Lower leg skin (tissue), 4 donors: ENCODE measurements around the gene PCCA. TPM values are rescaled to one million over a fixed set of nuclear protein-coding genes. Genes with fewer than 3 reads are reported as not detected.
"Not testable (repeated sequence)": the region's sequence is repeated elsewhere in the genome, so short reads cannot be mapped to it uniquely, and the experiment has no call there.

Experiments
- DNase-seq, 2 donors: peaks; one replicate each; pipeline ENCODE4 v3.0.0-alpha.2; 2019; ENCODE audit warnings: low spot score in 2 of 2
- H3K4me3 ChIP-seq: fragments of 200-600 bp; sonication (generic); 2 replicates; pipeline ENCODE4 v1.5.1; 2017; ENCODE audit warnings: mild to moderate bottlenecking, low read depth; ENCODE audit not compliant: poor library complexity, severe bottlenecking
- CTCF ChIP-seq, 3 donors: fragments of 450-650 bp; IDR thresholded peaks; one replicate each; pipeline ENCODE4 v1.5.1; 2016; ENCODE audit warnings: antibody characterized with exemption in 3 of 3, mild to moderate bottlenecking in 3 of 3, moderate library complexity in 2 of 3
- POLR2A ChIP-seq, 2 donors: fragments of 450-650 bp; IDR thresholded peaks; one replicate each; pipeline ENCODE4 v1.6.1; 2016 to 2017; ENCODE audit warnings: antibody characterized with exemption in 2 of 2, mild to moderate bottlenecking in 1 of 2, moderate library complexity in 1 of 2
- WGBS, 2 donors: methylation state at CpG; one replicate each; pipeline ENCODE4 v1.1.5; 2018; 5-methylcytosine and 5-hydroxymethylcytosine counted together
- intact Hi-C: fragments of 100-400 bp; cut with DNase I; formaldehyde crosslinking; loops from one replicate; pipeline ENCODE4 v1.15.0; 2023; ENCODE audit warnings: low total_unique reads
- total RNA-seq, 4 donors: library from RNA; depleted of rRNA; stranded (reverse); fragments of >200 nt; gene quantifications; one replicate each; pipeline ENCODE4 v1.1.0, GENCODE V29; 2016

Gene PCCA
- total RNA-seq, 4 donors from 2014 or later, result 24.3 to 34.2 (median 26.2) TPM

DNA sequence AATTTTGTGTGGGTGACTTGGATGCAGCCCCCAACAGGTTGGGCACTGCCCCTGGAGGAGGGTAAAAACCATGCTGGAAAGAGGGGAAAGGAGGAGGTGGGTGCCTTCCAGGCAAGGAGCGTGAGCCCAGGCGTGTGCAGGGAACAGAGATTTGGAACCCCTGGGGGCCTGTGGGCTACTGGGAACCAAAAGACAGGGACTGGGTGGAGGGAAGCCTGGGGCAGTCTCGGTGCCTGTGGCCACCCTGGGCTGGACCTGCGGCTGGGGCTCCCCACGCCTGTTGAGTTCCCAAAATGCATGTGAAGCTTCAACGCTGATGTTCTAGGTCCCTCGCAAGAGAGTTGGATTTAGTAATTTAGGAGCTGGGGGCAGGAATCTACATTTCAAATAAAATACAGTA, 474.9 kb downstream of the PCCA start:
- 90 to 93% methylated on average over 7 of the region's 7 CpGs for WGBS, 2 donors
- DNase-seq, result no peak
- H3K4me3 ChIP-seq, result no peak overlapping the region
- no peak for TF ChIP-seq CTCF (IDR thresholded peaks at IDR 0.05)
- TF ChIP-seq POLR2A (IDR thresholded peaks at IDR 0.05), result no peak
- intact Hi-C loops, result no loop called here

DNA sequence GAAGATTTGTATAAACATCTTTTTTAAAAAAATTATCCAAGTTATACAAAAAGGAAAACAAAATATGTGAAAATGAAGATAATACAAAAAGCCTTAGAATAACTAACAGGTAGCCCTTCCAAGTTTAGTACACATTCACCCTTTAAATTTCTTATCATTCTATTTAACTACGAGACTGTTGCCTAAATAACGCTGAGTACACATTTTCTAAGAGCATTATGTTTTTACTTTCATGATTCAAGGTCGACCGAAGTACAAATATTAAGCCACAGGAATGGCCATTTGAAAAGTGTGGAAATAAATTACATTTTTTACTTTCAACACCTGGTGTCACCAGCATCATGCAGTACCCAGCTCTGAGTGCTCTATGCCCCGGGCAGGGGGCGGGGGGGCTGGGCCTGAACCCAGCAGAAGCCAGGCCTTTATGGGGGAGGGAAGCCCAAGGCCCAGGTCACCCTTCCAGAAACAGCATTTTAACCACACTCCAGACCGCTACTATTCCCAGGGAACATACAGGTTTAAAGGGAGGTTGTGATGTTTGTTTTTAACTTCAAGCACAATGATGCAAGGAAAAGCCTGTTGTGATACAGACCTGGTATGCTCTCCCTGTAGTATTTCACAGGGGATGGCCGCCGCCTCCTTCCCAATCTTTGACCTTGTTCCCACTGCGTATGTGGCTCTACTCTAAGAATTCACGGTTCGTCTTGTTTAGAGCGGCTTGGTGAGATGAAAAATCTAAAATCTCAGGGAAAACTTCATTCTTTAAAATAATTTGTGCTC, 475.7 kb downstream of the PCCA start:
- 91 to 92% methylated on average over 13 of the region's 13 CpGs for WGBS, 2 donors
- intact Hi-C loops, result no loop called here
- DNase-seq, result no peak
- no peak for TF ChIP-seq CTCF (IDR thresholded peaks at IDR 0.05)
- TF ChIP-seq POLR2A (IDR thresholded peaks at IDR 0.05), result no peak
- no peak overlapping the region for H3K4me3 ChIP-seq

- intact Hi-C loops, result no loop called here
- 70 to 76% methylated on average over 8 of the region's 8 CpGs for WGBS, 2 donors
- TF ChIP-seq POLR2A (IDR thresholded peaks at IDR 0.05) (no peak), CTCF (IDR thresholded peaks at IDR 0.05) (no peak)
- H3K4me3 ChIP-seq, result no peak overlapping the region
- DNase-seq, result no peak
Observed at GRCh38 chr13:100565286-100565685, 476.4 kb downstream of the PCCA start.

DNA sequence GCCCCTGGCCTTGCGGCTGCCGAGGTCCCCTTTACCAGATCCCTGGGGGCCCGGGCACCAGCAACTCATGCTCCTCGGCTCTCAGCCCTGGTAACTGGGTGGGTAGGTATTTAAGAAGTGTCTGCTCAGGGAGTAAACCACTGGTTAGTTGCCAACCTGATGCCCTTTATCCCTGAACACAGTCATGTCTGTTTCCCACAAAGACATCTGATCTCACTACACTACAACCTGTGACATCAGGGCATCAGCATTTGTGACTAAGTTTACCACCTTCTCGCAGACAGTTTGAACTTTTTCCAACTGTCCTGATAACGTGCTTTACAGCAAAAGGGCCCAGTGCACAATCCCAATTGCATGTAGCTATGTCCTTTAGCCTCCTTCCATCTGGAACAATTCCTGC, 477.6 kb downstream of the PCCA start:
- intact Hi-C loops, result no loop called here
- 86 to 92% methylated on average over 6 of the region's 6 CpGs for WGBS, 2 donors
- DNase-seq, result no peak
- TF ChIP-seq POLR2A (IDR thresholded peaks at IDR 0.05) (no peak), CTCF (IDR thresholded peaks at IDR 0.05) (no peak)
- H3K4me3 ChIP-seq, result no peak overlapping the region

DNA sequence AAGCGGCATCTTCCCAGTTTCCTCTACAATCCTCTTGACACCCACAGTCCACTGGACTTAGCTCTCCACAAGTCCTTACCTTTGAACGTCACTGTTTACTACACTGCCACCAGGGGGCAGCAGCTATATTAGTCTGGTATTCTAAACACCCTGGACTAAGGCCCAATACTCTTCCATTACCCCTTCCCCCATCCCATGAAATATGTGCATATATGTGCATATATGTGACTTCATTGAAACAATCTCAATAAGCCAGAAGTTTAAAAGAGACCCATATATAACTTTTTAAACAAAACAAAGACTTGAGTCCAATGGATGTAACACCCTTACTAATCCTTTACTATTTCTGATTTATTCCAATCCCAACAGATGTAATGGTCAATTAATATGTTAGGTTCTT, 484.2 kb downstream of the PCCA start:
- intact Hi-C loops, result loop anchor here (10.0 kb wide), 1 partner anchor 552 kb away; no protein-coding TSS in a partner anchor
- no peak overlapping the region for H3K4me3 ChIP-seq
- TF ChIP-seq POLR2A (IDR thresholded peaks at IDR 0.05) (no peak), CTCF (IDR thresholded peaks at IDR 0.05) (peak in 1 of 3 donors; percentile 16)
- 44 to 46% methylated on average over 2 of the region's 2 CpGs for WGBS, 2 donors
- peak; percentile 58 to 90 for DNase-seq

DNA sequence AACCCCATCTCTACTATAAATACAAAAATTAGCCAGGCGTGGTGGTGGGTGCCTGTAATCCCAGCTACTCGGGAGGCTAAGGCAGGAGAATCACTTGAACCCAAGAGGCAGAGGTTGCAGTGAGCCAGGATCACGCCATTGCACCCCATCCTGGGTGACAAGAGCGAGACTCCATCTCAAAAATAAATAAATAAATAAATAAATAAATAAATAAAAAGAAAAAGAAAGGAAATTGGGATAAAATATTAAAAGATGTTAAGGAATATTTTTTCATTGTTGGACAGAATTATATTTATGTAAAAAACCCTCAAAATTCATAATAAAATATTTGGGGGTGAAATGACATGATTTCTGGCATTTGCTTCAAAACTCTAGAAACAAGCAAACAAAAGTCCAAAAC, 488.3 kb downstream of the PCCA start:
- intact Hi-C loops, result loop anchor here (10.0 kb wide), 1 partner anchor 548 kb away; no protein-coding TSS in a partner anchor
- 93 to 100% methylated on average over 4 of the region's 4 CpGs for WGBS, 2 donors
- H3K4me3 ChIP-seq, DNase-seq: not testable (repeated sequence)

Other genes with a start within 250 kb of the PCCA start
- not detected for gene ZIC5, start 117.3 kb upstream of the PCCA start, total RNA-seq
- gene ZIC2, start 107.3 kb upstream of the PCCA start, total RNA-seq, result under 1 TPM in 1 of 4 donors, not detected in 3; 0.10 TPM